Tongue (tissue), 2 donors: ENCODE measurements around the gene PLA2G5. TPM values are rescaled to one million over a fixed set of nuclear protein-coding genes. Genes with fewer than 3 reads are reported as not detected.
"Not testable (repeated sequence)": the region's sequence is repeated elsewhere in the genome, so short reads cannot be mapped to it uniquely, and the experiment has no call there.

Experiments used
- DNase-seq: peaks from one replicate; pipeline ENCODE4 v3.0.0-alpha.2; 2015
- total RNA-seq: library from RNA; depleted of rRNA; stranded (reverse); fragments of >200 nt; gene quantifications from one replicate; pipeline ENCODE4 v1.2.3, GENCODE V29; 2014

The PLA2G5 gene
- not detected for total RNA-seq

- no peak for DNase-seq
Observed at GRCh38 chr1:20069874-20070273, at the start of gene PLA2G5. PLA2G5 (plus strand) TSS chr1:20070194; CDS start chr1:20084831, 14,637 bp downstream.

GRCh38 chr1:20028125-20028524, 41.9 kb upstream of the PLA2G5 start:
- DNase-seq, result no peak

DNA sequence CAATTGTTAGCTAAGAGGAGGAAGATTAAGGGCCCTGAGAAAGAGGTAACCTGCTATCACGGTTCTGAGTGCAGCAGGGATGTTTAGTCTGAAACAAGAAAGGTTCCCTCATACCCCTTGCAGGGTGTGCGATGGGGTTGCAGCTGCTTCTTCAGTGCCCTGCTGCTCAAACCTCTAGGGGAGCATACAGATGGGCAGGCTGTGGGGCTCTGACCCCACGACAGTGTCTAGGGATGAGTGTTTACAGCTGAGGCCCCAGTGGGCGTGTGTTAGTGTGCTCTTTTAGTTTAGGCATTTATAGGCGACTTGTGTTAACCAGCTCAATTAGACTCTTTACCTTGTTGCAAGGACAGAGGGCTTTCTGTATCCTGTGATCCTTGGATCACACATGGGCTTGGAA, 41.3 kb upstream of the PLA2G5 start:
- no peak for DNase-seq

- DNase-seq, result no peak
Observed at GRCh38 chr1:20029178-20029912, 40.6 kb upstream of the PLA2G5 start.

DNA sequence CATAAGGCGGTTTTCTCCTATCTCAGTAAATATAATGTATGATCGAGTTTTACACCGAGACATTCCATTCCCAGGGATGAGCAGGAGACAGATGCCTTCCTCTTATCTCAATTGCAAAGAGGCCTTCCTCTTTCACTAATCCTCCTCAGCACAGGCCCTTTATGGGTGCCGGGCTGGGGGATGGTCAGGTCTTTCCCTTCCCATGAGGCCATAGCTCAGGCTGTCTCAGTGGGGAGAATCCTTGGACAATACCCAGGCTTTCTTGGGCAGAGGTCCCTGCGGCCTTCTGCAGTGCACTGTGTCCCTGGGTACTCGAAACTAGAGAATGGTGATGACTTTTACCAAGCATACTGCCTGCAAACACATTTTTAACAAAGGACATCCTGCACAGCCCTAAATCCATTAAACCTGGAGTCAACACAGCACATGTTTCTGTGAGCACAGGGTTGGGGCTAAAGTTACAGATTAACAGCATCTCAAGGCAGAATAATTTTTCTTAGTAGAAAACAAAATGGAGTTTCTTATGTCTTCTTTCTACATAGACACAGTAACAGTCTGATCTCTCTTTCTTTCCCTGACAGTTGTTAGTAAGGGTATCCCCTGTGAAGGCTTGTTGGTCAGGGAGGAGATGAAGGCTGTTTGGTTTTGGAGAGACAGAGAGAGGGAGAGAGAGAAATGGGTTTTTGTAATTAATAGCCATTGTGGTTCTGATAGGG, 39.4 kb upstream of the PLA2G5 start:
- DNase-seq, result not testable (repeated sequence)

GRCh38 chr1:20031161-20031560, 38.8 kb upstream of the PLA2G5 start:
- DNase-seq, result no peak

- no peak for DNase-seq
Observed at GRCh38 chr1:20031836-20032235, 38.2 kb upstream of the PLA2G5 start.

DNA sequence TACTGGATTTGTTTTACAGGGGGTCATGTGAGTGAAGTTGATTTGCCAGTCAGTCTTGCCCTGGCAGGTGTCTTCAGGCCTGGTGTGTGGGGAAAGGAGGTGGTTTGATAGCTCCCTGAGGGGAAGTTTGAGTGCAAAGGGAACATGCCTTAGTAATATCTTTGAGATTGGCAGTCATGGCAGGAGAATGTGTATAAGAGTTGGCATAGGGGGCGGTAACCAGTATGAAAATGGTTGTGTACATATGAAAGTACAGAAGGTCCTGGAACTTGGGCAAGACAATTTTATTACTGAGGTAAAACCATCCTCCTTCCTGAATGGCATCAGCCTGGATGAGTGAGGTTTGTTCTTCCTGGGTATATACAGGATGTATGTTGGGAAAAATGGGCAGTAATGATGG, 37.6 kb upstream of the PLA2G5 start:
- no peak for DNase-seq

- no peak for DNase-seq
Observed at GRCh38 chr1:20033420-20033819, 36.6 kb upstream of the PLA2G5 start.

DNA sequence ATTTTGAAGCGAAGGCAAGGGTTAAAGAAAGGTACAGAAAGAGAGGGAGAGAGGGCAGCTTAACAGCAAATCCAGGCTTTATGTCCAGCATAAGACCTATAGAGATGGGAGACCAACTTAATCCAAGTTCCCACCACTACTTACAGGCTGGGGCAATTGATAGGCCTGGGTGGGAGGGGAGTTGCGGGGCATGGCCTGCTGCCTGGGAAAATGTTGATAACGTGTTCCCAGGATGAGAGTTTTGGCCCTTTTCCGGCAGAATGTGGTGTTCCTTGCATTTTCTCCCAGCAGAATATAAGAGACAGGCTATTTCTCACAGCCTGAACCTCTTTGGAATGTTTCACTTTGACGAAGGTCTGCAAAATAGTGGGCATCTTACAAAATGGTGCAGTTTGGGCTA, 34.9 kb upstream of the PLA2G5 start:
- DNase-seq, result no peak

GRCh38 chr1:20037877-20038276, 32.1 kb upstream of the PLA2G5 start:
- DNase-seq, result no peak

DNA sequence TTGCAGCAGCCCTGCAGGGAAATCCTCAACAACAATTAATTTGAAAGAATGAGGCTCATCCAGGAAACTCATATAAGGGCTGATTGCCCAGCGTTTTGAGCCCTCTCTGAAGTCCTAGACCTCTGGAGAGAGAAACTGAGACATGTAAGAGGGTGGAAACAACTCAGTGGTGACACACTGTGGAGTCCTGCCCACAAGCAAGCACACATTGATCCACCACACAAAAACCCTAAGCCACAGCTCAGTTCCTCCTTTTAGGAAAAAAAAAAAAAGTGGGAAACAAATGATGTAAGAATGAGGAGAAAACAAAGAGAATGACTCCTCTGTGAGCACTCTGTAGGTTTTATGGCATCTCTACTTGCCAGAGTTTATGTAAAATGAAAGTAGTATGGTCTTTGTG, 22.9 kb upstream of the PLA2G5 start:
- no peak for DNase-seq

- no peak for DNase-seq
Observed at GRCh38 chr1:20048563-20048962, 21.4 kb upstream of the PLA2G5 start.

DNA sequence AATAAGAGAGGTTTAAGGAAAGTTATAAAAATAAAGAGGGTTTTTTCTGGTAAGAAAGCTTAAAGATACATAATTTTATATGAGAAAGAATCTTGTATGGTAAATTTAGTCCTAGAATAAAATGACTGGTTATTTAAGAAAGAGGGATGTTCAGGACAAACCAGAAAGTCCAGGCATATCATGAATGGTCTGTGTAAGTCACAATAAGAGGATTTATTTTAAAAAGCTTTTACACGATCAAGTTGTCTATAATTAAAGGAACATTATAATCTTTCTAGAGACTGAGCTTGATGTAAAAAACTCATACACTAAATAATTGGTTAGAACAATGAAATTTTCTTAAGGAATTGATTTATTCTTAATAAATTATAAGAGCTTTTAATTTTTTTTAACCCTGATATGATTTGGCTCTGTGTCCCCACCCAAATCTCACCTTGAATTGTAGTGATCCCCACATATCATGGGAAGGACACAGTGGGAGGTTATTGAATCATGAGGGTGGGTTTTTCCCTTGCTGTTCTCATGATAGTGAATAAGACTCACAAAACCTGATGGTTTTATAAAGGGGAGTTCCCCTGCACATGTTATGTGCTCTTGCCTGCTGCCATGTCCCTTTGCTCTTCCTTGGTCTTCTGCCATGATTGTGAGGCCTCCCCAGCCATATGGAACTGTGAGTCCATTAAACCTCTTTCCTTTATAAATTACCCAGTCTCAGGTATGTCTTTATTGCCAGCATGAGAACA, 20.8 kb upstream of the PLA2G5 start:
- not testable (repeated sequence) for DNase-seq

- DNase-seq, result no peak
Observed at GRCh38 chr1:20051218-20051829, 18.7 kb upstream of the PLA2G5 start.

DNA sequence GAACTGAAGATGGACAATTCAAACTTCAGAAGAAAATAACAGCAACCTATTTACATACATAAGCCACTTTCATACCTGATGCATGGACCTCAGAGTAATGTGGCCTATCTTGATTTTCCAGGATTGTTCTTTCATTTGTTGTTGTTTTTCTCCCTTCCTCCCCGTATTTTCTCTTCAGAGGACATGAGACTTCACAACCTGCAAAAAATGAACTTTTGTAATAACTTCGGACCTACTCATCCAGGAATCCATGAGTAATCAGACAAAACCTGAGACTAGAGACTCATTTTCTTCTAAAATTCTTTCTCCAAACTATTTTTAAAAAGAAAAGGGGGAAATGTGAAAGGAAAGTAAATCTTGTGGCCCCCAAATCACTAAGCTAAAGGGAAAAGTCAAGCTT, 17.6 kb upstream of the PLA2G5 start:
- DNase-seq, result no peak

GRCh38 chr1:20057886-20058420, 12.0 kb upstream of the PLA2G5 start:
- peak; percentile 1 for DNase-seq

- DNase-seq, result no peak
Observed at GRCh38 chr1:20058531-20058930, 11.5 kb upstream of the PLA2G5 start.

DNA sequence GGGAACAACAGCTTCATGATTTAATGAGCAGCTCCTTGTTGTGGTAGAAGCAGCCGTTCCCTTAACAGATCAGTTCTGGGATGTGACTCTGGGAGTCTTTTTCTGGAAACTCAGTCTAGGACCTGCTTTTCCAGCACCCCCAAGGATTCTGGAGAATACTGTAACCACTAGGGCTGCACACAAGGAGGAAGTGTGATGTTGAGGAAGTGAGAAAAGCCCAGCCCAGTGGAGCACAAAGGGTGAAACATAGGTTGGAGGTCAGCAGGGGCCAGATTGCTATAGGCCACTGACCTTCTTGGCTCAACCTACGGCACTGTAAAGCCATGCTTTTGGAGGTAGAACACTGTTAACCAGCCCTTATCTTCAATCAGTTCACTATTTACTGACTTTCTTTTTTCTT, 10.1 kb upstream of the PLA2G5 start:
- DNase-seq, result no peak

DNA sequence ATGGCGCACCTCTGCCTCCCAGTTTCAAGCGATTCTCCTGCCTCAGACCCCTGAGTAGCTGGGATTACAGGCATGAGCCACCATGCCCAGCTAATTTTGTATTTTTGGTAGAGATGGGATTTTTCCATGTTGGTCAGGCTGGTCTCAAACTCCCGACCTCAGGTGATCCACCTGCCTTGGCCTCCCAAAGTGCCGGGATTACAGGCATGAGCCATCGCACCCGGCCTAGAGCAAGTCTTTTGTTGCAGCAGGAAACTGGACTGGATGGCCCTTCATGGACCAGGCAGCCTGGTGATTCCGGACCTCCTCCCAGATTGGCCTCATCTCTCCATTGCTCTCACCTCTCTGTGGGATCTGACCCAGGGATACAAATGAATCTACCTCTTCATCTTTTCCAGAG, 9.2 kb upstream of the PLA2G5 start:
- not testable (repeated sequence) for DNase-seq

DNA sequence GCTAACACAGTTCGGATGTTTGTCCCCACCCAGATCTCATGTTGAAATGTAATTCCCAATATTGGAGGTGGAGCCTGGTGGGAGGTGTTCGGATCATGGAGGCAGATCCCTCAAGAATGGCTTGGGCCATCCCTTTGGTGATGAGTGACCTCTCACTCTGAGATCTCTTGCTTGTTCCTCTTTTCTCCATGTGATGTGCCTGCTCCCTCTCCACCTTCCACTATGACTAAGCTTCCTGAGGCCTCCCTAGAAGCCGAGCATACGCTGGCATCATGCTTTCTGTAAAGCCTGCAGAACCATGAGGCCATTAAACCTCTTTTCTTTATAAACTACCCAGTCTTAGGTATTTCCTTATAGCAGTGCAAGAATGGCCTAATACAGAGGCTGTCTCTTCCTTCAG, 8.1 kb upstream of the PLA2G5 start:
- DNase-seq, result no peak

DNA sequence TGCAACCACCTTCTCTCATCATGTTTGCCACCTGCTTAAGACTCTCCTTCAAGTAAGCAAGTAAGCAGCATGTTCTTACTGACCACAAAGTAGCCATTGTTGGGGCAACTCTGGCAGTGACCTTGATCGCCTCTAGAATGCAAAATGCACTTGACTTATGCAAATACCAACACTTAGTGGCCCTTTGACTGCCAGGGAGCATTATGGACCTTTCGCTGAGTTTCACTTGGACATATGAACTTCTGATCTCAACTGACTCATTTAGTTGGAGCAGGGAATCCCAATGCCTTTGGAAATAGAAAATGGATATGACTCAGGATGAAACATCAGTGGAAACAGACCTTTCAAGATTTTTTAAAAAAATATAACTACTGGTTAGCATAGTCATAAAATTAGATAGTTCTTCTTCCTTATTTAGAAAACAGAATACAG, 6.1 kb upstream of the PLA2G5 start:
- DNase-seq, result no peak
